HG02610 (cell line): ENCODE results near the gene ZFP36.
"Not testable (repeated sequence)": the region's sequence is repeated elsewhere in the genome, so short reads cannot be mapped to it uniquely, and the experiment has no call there.

ENCODE experiments used
- ATAC-seq: cut with Tn5 transposase; IDR thresholded peaks from one replicate; pipeline ENCODE4 v1.9.1; 2021; ENCODE audit warnings: mild to moderate bottlenecking, moderate library complexity; ENCODE audit not compliant: unreplicated experiment

Gene ZFP36

DNA sequence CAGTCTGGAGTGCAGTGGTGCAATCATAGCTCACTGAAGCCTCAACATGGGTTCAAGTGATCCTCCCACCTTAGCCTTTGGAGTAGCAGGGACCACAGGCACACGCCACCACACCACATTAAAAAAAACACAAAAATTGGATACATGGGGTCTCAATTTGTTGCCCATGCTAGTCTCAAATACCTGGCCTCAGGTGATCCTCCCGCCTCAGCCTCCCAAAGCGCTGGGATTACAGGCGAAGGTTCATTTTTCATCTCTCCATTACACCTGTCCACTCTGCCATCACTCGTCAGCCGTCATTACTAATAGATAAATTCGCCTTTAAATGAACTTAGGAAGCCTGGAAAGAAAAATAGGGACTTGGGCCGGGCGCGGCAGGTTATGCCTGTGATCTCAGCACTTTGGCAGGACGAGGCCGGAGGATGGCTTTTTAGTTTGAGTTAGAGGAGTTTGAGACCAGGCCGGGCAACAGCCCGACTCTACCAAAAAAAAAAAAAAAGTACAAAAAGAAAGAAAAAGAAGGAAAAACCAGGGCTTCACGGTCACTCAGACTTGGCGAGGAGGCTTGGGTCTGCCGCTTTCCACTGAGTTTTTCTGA, 38.0 kb downstream of the ZFP36 start:
- ATAC-seq = no peak

- ATAC-seq = peak; percentile 86
Measured at GRCh38 chr19:39445196-39446111, 38.8 kb downstream of the ZFP36 start, which contains the start of gene SUPT5H. Gene SUPT5H (plus strand): TSS chr19:39445582. CDS start chr19:39445891, 309 bp downstream.

GRCh38 chr19:39446365-39447084, 39.9 kb downstream of the ZFP36 start:
- ATAC-seq = no peak

GRCh38 chr19:39448271-39448670, 41.6 kb downstream of the ZFP36 start:
- ATAC-seq = no peak

GRCh38 chr19:39449116-39449797, 42.6 kb downstream of the ZFP36 start:
- ATAC-seq = no peak

GRCh38 chr19:39451257-39451656, 44.6 kb downstream of the ZFP36 start:
- ATAC-seq = not testable (repeated sequence)
